ENCODE results near the gene DIAPH3. TPM values are rescaled to one million over a fixed set of nuclear protein-coding genes. Genes with fewer than 3 reads are reported as not detected.

Gene DIAPH3
- total and polyA plus RNA-seq, 2 of the 8 experiments (the other 6 are each of a cell fraction or from before 2014, with no cell fraction given) = 8.0 to 30.8 TPM

GRCh38 chr13:60121337-60121687, 42.4 kb downstream of the DIAPH3 start:
- POLR2A ChIA-PET (ENCODE audit: partially characterized antibody) = no interaction called here
- Histone ChIP-seq H4K20me1 (replicated peaks in 1 of 2; ENCODE audit: control insufficient read depth in 1 of 2, insufficient read depth in 2 of 2, low read length in 2 of 2) (no peaks in the 10 kb centered on the region), H2BK15ac (ENCODE audit: low read length) (no peak overlapping the region), H2AFZ (ENCODE audit: low read length) (no peak overlapping the region), H3K4ac (replicated peaks; ENCODE audit: insufficient read length, low read depth, low read length) (no peak overlapping the region), H3K9ac (replicated peaks in 1 of 4; ENCODE audit: extremely low read depth in 1 of 4, low read depth in 3 of 4, low read length in 3 of 4) (no peak overlapping the region), H3K23ac (ENCODE audit: insufficient read length) (no peak overlapping the region), H2BK120ac (replicated peaks; ENCODE audit: low read depth, low read length) (no peak overlapping the region), H3K14ac (ENCODE audit: insufficient read length) (no peak overlapping the region), H3K27me3 (replicated peaks in 1 of 4; ENCODE audit: control insufficient read depth in 3 of 4, extremely low read depth in 1 of 4, insufficient read depth in 3 of 4, low read length in 3 of 4) (no peaks in the 10 kb centered on the region), H3K36me3 (ENCODE audit: control insufficient read depth in 2 of 4, insufficient read depth in 4 of 4, low read length in 3 of 4) (peaks cover 0 to 3% (median 0%) of the 10 kb centered on the region in 4 experiments; a peak in 2 of 8 replicates), H3K18ac (ENCODE audit: extremely low read depth, low read length) (no peak overlapping the region), H3K79me1 (ENCODE audit: low read depth, low read length) (peaks cover 4% of the 10 kb centered on the region; the same call in 1 of the 2 replicates), H3K79me2 (ENCODE audit: control insufficient read depth in 1 of 2, insufficient read depth in 2 of 2, low read length in 2 of 2) (peaks cover 0 to 15% of the 10 kb centered on the region in 2 experiments; a peak in 3 of 4 replicates), H4K91ac (replicated peaks; ENCODE audit: insufficient read length, low read length) (no peak overlapping the region), H2BK12ac (ENCODE audit: low read depth, low read length) (no peak overlapping the region), H3K56ac (replicated peaks; ENCODE audit: insufficient read length, low read depth, low read length) (no peak overlapping the region), H2BK5ac (ENCODE audit: low read depth, low read length) (no peak overlapping the region), H3K4me3 (ENCODE audit: extremely low read depth in 1 of 4, insufficient read depth in 2 of 4, low read depth in 3 of 4, low read length in 4 of 4) (no peak overlapping the region), H3K27ac (ENCODE audit: low read depth, low read length) (no peak overlapping the region), H3K9me3 (ENCODE audit: insufficient read depth in 2 of 2, low read depth in 1 of 2, low read length in 1 of 2) (no peaks in the 10 kb centered on the region), H4K8ac (ENCODE audit: extremely low read depth, insufficient read depth, low read length) (no peak overlapping the region), H2BK20ac (ENCODE audit: low read length) (no peak overlapping the region), H3K23me2 (ENCODE audit: low read depth, low read length) (no peaks in the 10 kb centered on the region), H3K4me2 (ENCODE audit: insufficient read depth in 1 of 2, low read depth in 2 of 2, low read length in 2 of 2) (no peak overlapping the region), H2AK5ac (ENCODE audit: low read depth, low read length) (no peak overlapping the region), H4K5ac (ENCODE audit: insufficient read length, low read depth, low read length) (no peak overlapping the region), H3K4me1 (replicated peaks in 1 of 4; ENCODE audit: control insufficient read depth in 3 of 4, insufficient read depth in 4 of 4, low read length in 3 of 4) (no peaks in the 10 kb centered on the region)
- 81% methylated on average over 3 of the region's 3 CpGs; no CpG with 5 or more reads in 1 of the 2 experiments for WGBS, 2 experiments (ENCODE audit: extremely low coverage in 1 of 2, insufficient coverage in 1 of 2, insufficient read length in 1 of 2, insufficient replicate concordance in 2 of 2, low coverage in 1 of 2, low lambda C conversion rate in 2 of 2, missing lambda C conversion rate in 1 of 2)
- FAIRE-seq = no peak
- CTCF ChIA-PET (ENCODE audit: partially characterized antibody) = no interaction called here
- DNase-seq (ENCODE audit: low read depth in 1 of 2, low spot score in 2 of 2) = no peak
- TF ChIP-seq NANOG (IDR thresholded peaks at IDR 0.05; ENCODE audit: insufficient read depth, low read depth, low read length, poor library complexity, severe bottlenecking) (no peak), GTF2F1 (IDR thresholded peaks at IDR 0.05; ENCODE audit: borderline replicate concordance, low read depth, low read length) (no peak), SIN3A (conservative IDR thresholded peaks at IDR 0.05 in 1 of 2, IDR thresholded peaks at IDR 0.05 in 1 of 2; ENCODE audit: low read depth in 1 of 2, low read length in 2 of 2) (no peak), HDAC2 (IDR thresholded peaks at IDR 0.05; ENCODE audit: borderline replicate concordance in 1 of 2, low read depth in 2 of 2, low read length in 2 of 2) (no peak), CHD2 (IDR thresholded peaks at IDR 0.05; ENCODE audit: low read length) (no peak), CTCF (IDR thresholded peaks at IDR 0.05; ENCODE audit: control extremely low read depth in 1 of 3, insufficient read depth in 1 of 3, low read depth in 1 of 3, low read length in 3 of 3) (no peak), BACH1 (IDR thresholded peaks at IDR 0.05; ENCODE audit: low read length) (no peak), EZH2 (IDR thresholded peaks at IDR 0.05; ENCODE audit: low read depth, low read length, severe bottlenecking) (no peak)
- TF ChIP-seq, protein P1, sequence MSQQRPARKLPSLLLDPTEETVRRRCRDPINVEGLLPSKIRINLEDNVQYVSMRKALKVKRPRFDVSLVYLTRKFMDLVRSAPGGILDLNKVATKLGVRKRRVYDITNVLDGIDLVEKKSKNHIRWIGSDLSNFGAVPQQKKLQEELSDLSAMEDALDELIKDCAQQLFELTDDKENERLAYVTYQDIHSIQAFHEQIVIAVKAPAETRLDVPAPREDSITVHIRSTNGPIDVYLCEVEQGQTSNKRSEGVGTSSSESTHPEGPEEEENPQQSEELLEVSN (IDR thresholded peaks at IDR 0.05) = no peak

All from H1 (cell line).